SK-N-SH treated with all-trans-retinoic acid at 6 μM for 48 hours (cell line): ENCODE data around the gene CHI3L1.

Experiments
- ARNTL ChIP-seq: fragments of 450-650 bp; formaldehyde crosslinking; IDR thresholded peaks from 2 replicates; pipeline ENCODE4 v1.5.0; 2020; ENCODE audit warnings: low read depth, mild to moderate bottlenecking, moderate library complexity, borderline replicate concordance
- BACH2 ChIP-seq: fragments of 250-450 bp; sonication (Bioruptor Pico); IDR thresholded peaks from 2 replicates; pipeline ENCODE4 v1.9.0; 2021; ENCODE audit warnings: mild to moderate bottlenecking, borderline replicate concordance
- CREB5 ChIP-seq: fragments of 250-450 bp; sonication (Bioruptor Pico); IDR thresholded peaks from 2 replicates; pipeline ENCODE4 v1.5.1; 2020; ENCODE audit warnings: low read depth, mild to moderate bottlenecking, moderate library complexity
- ESRRG ChIP-seq: fragments of 250-450 bp; sonication (Bioruptor Pico); IDR thresholded peaks from 2 replicates; pipeline ENCODE4 v1.6.1; 2021; ENCODE audit warnings: mild to moderate bottlenecking
- ISL1 ChIP-seq: fragments of 250-450 bp; sonication (Bioruptor Pico); IDR thresholded peaks from 2 replicates; pipeline ENCODE4 v2.1.2; 2022; ENCODE audit warnings: mild to moderate bottlenecking, moderate library complexity
- PATZ1 ChIP-seq: fragments of 250-450 bp; sonication (Bioruptor Pico); IDR thresholded peaks from 2 replicates; pipeline ENCODE4 v1.8.0; 2020; ENCODE audit warnings: mild to moderate bottlenecking, moderate library complexity, borderline replicate concordance
- TCF4 ChIP-seq: fragments of 250-450 bp; sonication (Bioruptor Pico); IDR thresholded peaks from 2 replicates; pipeline ENCODE4 v1.8.0; 2021; ENCODE audit warnings: mild to moderate bottlenecking, moderate library complexity, borderline replicate concordance
- ZC3H10 ChIP-seq: fragments of 250-450 bp; sonication (Bioruptor Pico); IDR thresholded peaks from 2 replicates; pipeline ENCODE4 v1.5.1; 2021; ENCODE audit warnings: mild to moderate bottlenecking, moderate library complexity
- ZFP3 ChIP-seq: fragments of 250-450 bp; sonication (Bioruptor Pico); IDR thresholded peaks from 2 replicates; pipeline ENCODE4 v1.5.0; 2020; ENCODE audit warnings: mild to moderate bottlenecking, moderate library complexity
- ZFP30 ChIP-seq: fragments of 450-650 bp; formaldehyde crosslinking; IDR thresholded peaks from 2 replicates; pipeline ENCODE4 v1.5.0; 2022; ENCODE audit warnings: mild to moderate bottlenecking, moderate library complexity
- ZNF565 ChIP-seq: fragments of 450-650 bp; formaldehyde crosslinking; conservative IDR thresholded peaks from 2 replicates; pipeline ENCODE4 v1.5.0; 2020; ENCODE audit warnings: low read depth, mild to moderate bottlenecking, moderate library complexity

- TF ChIP-seq ZNF565 (CRISPR knock-in tag) (no peak), ZFP30 (CRISPR knock-in tag) (no peak), CREB5 (no peak), ARNTL (CRISPR knock-in tag) (no peak), ESRRG (CRISPR knock-in tag) (no peak), ZC3H10 (no peak), TCF4 (CRISPR knock-in tag) (no peak), PATZ1 (CRISPR knock-in tag) (no peak), BACH2 (CRISPR knock-in tag) (no peak), ISL1 (CRISPR knock-in tag) (no peak), ZFP3 (CRISPR knock-in tag) (no peak)
Observed at GRCh38 chr1:203189951-203190352, 3.4 kb upstream of the CHI3L1 start.
